GM18499 (cell line): ENCODE results near the gene FAM111B.
"Not testable (repeated sequence)": the region's sequence is repeated elsewhere in the genome, so short reads cannot be mapped to it uniquely, and the experiment has no call there.

ENCODE experiments used
- ATAC-seq: cut with Tn5 transposase; IDR thresholded peaks from one replicate; pipeline ENCODE4 v1.9.1; 2021; ENCODE audit warnings: moderate number of reproducible peaks; ENCODE audit not compliant: insufficient read depth, unreplicated experiment

The FAM111B gene, protein sequence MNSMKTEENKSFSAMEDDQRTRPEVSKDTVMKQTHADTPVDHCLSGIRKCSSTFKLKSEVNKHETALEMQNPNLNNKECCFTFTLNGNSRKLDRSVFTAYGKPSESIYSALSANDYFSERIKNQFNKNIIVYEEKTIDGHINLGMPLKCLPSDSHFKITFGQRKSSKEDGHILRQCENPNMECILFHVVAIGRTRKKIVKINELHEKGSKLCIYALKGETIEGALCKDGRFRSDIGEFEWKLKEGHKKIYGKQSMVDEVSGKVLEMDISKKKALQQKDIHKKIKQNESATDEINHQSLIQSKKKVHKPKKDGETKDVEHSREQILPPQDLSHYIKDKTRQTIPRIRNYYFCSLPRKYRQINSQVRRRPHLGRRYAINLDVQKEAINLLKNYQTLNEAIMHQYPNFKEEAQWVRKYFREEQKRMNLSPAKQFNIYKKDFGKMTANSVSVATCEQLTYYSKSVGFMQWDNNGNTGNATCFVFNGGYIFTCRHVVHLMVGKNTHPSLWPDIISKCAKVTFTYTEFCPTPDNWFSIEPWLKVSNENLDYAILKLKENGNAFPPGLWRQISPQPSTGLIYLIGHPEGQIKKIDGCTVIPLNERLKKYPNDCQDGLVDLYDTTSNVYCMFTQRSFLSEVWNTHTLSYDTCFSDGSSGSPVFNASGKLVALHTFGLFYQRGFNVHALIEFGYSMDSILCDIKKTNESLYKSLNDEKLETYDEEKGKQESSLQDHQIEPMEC

DNA sequence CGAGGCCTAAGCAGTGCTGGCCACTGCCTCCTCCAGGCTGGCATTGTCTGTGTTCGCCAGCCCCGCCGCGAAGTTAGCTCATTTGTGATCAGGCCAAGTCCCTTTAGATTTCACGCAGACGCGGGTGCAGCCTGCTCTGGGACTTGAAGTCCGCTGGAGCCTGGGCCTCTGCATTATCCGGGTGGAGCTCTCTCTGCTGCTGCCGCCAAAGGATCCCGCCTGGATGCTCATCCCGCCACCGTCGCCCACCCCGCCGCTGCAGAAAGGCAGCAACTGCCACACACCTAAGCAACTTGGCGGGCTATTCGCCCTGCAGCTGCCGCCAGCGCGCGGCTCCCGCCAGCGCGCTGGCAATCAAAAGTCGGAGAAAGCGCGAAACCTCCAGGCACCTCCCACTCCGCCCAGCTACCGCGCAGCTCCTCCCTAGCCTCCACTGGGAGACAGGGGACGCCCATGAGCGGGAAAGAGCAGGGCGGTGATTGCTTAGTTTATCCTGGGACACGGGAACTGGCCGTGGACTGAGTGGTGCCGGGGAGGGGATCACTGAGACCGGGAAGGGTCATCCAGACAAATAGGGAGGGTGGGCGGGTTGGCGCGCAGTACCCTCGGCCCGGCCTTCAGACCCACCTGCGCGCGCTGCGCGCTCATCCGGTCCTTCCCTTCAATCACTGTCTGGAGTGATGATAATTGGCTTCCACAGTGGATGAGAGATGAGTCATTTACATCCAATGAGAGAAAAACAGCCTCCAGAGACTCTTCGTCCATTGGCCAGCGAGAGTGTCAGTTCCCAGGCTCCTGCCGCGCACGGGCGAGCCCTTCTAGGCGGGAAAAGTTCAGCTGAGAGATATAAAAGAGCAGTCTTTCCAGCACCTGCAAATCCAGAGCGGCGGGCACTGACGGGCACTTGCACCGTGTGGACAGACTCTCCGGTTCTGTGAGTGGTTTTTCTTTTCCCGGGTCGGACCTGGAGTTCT lies at the start of gene FAM111B:
Gene FAM111B, plus strand, starts transcription at position 875 of the 974 bp plus-strand sequence. CDS start 2,389 bp downstream, outside the sequence.
- ATAC-seq, result peak; percentile 34

DNA sequence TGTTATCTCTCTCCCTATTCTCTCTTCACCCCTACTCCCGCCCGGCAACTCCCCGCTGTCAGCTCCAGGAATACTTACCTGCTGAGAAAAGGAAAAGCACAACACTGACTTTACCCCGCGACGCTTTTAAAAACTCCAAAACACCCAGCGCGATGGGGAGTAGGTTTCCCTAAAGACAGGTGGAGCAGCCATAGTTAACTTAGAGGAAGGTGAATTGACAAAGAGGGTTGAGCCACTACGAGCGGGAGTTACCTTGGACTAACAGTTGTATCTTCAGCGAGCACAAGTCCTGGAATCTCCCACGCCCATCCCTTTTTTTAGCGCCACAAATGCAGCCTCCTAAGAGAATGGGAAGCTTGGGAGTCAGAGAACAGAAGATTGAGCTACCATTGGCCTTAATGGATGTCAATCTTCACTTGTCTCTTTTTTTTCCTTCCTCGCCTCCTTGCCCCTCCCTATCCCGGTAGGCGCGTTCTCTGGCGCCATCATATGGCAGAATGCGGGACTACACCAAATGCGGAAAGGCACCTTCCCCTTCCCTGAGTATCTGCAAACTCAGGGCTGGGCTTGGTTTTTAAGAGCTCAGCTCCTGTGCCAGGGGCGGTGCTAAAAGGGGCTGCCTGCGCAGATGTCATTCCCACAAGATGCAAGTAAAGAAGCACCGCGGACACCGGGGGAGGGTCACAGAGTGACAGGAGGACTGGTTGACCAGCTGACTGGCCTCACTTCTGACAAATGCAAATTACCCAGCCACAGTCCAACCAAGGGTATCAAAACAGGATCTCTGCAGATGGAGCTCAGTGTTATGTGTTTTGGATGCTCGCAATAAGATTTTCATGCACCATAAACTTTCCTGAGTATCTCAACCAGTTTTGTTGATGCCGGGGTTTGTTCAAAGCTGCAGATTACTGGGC lies 48.7 kb upstream of the FAM111B start:
- peak; percentile 85 for ATAC-seq

DNA sequence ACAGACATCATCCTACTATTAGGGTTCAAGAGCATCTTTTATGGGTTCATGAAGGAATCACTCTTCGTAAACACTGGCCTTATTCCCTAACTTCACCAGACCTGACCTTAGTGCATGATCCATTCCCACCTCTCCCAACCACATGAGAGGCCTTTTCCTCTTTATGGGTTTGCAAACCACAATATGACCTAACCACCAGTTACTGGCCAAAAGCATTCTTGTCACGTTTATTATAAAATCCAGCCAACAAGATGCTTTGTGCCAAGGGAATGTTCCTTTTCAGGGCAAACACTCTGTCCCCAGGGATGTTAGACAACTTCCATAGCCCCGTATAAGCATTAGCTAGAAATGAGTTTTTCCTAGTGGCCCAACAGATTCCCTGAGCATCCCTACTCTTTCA lies 46.9 kb upstream of the FAM111B start:
- ATAC-seq, result not testable (repeated sequence)

DNA sequence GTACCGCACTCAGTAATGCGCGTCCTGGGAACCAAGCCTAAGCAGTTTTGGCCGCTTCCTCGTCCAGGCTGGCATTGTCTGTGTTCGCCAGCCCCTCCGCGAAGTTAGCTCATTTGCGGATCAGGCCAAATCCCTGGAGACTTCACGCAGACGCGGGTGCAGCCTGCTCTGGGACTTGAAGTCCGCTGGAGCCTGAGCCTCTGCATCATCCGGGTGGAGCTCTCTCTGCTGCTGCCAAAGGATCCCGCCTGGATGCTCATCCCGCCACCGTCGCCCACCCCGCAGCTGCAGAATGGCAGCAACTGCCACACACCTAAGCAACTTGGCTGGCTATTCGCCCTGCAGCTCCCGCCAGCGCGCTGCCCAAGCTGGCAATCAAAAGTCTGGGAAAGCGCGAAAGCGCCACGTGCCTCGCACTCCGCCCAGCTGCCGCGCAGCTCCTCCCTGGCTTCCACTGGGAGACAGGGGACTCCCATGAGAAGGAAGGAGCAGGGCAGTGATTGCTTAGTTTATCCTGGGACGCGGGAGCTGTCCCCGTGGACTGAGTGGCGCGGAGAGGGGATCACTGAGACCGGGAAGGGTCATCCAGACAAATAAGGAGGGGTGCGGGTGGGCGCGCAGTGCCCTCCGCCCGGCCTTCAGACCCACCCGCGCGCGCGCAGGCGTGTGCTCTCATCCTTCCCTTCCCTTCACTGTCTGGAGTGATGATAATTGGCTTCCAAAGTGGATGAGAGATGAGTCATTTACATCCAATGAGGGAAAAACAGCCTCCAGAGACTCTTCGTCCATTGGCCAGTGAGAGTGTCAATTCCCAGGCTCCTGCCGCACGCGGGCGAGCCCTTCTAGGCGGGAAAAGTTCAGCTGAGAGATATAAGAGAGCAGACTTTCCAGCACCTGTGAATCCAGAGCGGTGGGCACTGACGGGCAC lies 44.2 kb upstream of the FAM111B start:
- ATAC-seq, result no peak

DNA sequence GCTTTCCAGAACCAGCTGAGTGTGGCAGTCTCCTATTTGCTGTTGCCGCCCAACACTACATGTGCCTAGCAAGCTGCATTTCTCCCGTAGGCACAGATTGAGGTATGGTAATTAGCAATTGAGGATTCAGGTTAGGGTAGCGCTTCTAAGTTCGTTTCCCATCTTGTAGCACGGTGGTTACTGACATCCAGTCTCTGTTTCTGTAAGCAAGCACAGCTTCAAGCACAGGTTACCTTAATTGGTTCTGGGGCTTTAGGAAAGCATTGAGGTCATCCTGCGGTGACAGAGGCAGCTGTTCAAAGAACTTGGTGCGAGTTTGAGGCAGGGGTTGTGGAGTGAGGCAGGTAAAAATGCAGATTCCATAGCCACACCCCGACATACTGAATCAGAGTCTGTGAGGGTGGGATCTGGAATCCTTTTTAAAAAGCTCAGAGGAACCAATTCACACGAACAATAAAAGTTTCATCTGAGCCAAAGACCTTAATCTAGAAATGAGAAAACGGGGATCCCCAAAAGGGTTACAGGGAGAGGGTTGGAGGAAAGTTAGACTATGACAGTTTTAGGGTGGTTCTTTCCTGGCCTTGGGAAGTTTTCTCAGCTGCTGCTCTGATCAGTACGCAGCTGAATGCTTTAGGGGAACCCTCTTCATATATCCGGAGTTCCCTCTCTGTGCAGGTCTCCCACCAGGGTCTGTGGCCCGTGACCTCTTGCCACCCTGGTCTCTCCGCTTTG lies 42.9 kb upstream of the FAM111B start:
- ATAC-seq, result not testable (repeated sequence)

DNA sequence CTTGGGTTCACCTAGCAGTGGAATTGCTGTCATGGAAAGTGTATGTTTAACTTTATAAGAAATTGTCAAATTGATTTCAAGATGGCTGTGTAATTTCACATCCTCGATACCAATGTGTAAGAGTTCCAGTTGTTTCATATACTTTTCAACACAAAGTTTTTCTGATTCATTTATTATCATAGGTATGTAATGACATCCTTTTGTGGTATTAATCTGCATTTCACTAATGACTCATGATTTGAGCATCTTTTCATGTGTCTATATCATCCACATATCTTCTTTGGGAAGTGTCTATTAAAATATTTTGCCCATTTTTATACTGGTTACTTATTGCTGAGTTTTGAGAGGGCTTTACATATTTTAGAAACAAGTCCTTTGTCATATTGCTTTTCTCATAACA lies 38.0 kb upstream of the FAM111B start:
- ATAC-seq, result no peak

DNA sequence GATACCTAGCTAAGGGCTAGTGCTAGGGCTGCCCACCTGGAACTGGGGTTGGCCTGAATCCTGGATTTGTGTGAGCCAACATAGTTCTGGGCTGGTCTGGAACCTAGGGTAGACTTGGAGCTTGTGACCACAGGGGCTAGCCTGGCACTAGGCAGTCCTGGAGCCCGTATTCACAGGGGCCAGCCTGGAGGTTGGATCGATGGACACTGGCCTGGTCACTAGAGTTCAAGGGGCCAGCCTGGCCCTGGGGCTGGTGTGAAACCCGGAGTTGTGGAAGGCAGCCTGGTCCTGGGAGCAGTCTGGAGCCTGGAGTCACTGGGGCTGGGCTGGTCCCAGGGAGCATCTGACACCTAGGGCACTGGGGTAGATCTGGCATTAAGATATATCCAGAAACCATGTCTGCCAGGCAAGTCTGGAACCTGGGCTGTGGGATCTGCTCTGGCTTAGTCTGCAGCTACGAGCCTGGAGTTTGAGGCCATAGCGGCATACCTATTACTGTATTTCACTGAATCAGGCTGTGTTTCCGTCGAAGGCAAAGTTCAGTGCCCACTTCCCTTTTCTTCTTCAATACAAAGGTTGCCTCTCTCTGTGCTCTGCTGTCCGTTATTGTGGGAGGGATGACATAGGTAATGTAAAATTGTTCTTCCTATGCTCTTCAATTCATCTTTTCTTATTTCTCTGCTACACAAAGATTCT lies 30.0 kb upstream of the FAM111B start:
- ATAC-seq, result peak; percentile 76

DNA sequence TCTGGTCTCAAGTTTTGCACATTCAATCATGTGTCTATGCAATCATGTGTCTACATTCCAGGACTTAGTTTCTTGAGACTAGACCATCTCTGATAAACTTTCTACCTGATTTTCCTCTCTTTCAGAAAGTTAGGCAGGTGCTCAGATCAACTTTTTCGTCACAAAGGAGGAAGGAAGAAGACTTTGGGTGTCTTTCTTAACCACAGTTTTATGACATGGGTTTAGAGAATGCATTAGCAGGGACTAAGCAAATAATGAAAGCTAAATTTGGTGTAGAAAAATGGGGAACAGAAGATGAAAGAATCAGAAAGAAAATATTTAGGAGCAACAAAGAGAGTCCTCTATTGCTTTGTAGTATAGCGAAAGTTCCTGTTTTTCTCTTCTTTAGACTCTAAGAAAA lies 28.6 kb upstream of the FAM111B start:
- ATAC-seq, result no peak

DNA sequence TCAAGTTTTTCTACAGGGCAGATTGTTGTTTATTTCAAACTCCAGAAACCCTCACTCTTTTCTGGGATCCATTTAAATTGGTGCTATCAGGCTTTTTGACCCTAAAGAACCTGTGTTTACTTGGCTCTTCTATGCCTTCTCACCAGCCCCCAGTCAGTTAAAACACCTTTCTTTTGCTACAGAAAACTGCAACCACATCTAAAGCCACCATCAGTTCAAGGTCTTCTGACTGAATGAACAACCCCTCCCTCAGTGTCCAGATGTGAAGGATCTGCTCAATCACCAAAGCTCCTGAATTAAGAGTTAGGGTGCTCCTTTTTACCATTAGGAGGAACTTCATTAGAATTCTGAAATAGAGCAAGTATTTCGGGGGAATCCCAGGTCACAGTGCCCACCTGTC lies 28.0 kb upstream of the FAM111B start:
- ATAC-seq, result no peak

DNA sequence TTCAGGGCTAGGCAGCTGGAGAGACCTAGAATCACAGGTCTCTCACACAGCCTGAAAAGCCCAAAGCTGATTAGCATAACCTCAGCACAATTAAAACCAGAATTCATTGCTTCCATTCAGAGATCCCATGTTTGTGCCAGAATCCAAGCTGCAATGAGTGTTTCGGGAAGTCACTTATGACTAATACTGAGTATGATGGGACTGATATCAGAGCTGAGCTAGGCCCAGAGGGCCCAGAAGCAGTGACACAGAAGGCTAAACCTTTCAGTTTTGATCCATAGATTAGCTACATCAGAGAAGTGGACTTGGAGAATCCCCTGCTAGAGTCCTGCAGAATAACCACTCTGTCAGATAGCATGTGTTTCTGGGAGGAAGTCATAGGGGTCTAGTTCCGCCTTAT lies 26.6 kb upstream of the FAM111B start:
- ATAC-seq, result not testable (repeated sequence)

DNA sequence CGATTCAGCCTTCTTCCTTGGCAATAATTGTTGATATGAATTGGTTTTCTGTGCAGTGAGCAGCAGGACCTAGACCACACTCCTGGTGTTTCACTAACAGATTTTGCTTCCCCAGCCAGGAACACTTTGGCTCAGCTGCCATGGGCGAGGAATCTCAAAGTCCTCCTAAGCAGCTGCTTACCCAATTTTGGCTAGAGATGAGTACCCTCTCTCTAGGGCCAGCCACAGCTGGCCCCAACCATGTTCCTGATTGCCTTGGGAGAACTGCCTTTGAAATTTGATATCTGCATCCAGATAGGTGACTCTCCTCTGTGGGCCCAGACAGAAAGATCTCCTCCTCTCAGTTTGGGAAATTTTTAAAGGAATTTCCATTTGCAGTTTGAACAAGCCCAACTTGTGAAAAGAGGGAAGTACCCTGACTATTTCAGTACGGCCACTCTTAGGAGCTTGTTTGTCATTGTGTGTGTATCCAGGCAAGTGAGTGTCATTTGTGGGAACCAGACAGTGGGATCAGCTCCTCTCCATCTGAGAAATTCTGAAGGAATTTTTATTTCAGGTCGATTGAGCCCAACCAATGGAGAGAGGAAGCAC lies 25.5 kb upstream of the FAM111B start:
- ATAC-seq, result not testable (repeated sequence)

DNA sequence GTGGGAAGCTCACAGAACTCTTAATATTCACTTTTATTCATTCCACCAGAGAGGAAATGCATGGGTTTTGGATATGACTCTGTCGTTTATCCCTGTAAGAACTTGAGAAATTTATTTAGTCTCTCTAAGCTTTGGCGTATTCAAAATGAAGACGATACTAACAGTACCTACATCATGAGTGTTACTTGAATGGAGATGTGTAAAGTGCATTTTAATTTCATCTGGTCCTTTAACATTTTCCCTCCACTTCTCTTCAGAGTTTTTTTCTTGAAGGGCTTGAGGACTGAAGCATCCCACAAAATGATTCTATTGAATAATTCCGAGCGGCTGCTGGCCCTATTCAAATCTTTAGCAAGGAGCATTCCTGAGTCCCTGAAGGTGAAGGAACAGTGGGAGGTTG lies 21.0 kb upstream of the FAM111B start, which contains the start of gene GLYATL1B:
Gene GLYATL1B, plus strand, starts transcription at position 301 of the 400 bp plus-strand sequence. Its CDS starts 0 bp downstream, at position 301.
- not testable (repeated sequence) for ATAC-seq

DNA sequence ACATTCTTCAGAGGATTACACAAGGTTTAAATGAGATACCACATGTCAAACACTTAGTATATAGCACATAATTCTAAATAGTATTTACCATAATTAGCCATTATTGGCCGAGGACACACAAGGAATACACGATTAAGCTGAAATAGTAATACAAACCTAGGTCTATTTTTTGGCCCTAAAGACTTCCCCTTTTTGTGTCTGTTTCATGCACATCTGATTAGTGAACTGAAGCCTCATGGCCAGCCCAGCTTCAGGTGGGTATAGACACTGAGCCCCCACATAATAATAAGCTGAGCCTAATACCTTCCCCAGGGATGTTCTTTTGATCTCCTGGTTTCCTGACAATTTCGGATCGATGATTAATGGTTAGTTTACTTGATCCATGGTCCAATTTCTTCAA lies 18.9 kb upstream of the FAM111B start:
- no peak for ATAC-seq

DNA sequence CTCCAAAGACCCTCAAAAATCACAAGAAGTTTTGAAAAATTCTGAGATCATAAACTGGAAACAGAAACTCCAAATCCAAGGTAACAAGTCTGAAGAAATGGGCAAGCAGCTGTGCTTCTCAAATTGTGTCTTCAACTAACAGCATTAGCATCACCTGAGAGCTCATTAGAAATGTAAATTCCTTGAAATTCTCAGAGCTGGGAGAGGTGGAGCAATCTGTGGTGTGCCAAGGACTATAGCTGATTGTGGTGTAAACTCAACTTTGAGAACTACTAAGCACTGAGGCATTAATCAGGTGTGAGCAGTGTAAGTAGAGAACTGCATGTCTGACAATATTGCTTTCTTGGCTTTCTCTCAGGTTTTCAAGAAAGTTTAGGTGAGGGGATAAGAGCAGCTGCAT lies 13.5 kb upstream of the FAM111B start:
- not testable (repeated sequence) for ATAC-seq

DNA sequence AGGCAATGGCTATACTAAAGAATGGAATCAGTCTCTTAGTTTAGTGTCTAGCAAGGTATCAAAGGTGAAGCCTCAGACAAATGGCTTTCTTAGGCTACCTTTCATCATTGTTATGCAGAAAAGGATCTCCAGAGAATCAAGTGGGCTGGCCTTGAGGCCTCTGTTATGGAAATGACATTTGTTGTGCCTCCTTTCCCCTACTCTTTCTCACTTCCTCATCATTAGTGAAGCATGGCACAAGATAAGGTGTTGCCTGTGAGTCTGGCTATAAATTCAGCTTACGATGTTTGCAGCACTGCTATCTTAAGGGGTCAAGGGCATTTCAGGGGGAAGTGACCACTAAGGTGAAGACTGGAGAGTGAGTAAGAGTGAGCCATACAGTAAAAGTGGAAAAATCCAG lies 11.8 kb upstream of the FAM111B start:
- ATAC-seq, result peak; percentile 79

DNA sequence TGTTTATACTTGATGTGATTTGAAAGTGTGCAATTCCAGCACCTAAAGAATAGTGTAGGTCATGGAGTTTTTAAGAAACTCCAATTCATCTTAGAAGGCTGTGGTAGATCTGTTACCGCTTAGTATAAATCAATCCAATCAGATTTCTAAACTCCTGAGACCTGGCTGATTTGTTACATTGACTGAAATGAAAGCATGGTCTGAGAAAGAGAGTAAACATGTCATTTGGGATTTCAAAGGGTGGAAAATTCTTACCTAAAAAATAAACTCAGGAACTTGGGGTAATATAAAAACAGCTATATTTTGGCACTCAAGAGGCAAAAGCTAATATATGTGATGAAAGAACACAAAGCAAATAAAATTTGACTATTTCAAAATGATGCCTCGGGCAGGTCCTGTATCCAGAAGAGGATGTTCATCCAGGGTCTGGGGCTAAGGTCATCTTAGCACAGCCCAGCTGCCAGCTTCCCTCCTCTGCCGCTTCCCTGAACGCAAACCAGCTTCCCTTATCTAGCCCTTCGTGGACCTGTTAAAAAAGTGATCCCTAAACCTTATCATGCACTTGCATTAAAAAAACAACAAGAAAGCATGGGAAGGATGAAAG lies 11.0 kb upstream of the FAM111B start:
- ATAC-seq, result not testable (repeated sequence)
